NT2/D1 (cell line): ENCODE data around the gene USP49.

ENCODE experiments used
- DNase-seq: peaks from one replicate; pipeline ENCODE4 v3.0.0-alpha.2; 2011; ENCODE audit warnings: low read depth, low spot score
- H3K27me3 ChIP-seq: 2 replicates; pipeline ENCODE4 v1.6.0; 2011; ENCODE audit warnings: mild to moderate bottlenecking; ENCODE audit not compliant: insufficient read length, insufficient read depth
- H3K36me3 ChIP-seq: 2 replicates; pipeline ENCODE4 v1.6.1; 2011; ENCODE audit warnings: mild to moderate bottlenecking, low read length, mixed read lengths; ENCODE audit not compliant: insufficient read depth, insufficient read length
- H3K4me1 ChIP-seq: 2 replicates; pipeline ENCODE4 v1.5.1; 2011; ENCODE audit not compliant: insufficient read depth, insufficient read length
- H3K4me3 ChIP-seq: 2 replicates; pipeline ENCODE4 v1.5.1; 2011; ENCODE audit warnings: low read depth; ENCODE audit not compliant: insufficient read length
- H3K9ac ChIP-seq: 2 replicates; pipeline ENCODE4 v1.6.0; 2011; ENCODE audit warnings: low read depth; ENCODE audit not compliant: insufficient read length
- H3K9me3 ChIP-seq: 2 replicates; pipeline ENCODE4 v1.5.1; 2011; ENCODE audit warnings: mild to moderate bottlenecking, low read length; ENCODE audit not compliant: insufficient read depth
- SUZ12 ChIP-seq: IDR thresholded peaks from 2 replicates; pipeline ENCODE4 v1.6.1; 2011; ENCODE audit not compliant: insufficient read length, insufficient read depth; ENCODE audit errors: extremely low read depth
- YY1 ChIP-seq: IDR thresholded peaks from 2 replicates; pipeline ENCODE4 v1.6.1; 2011; ENCODE audit not compliant: insufficient read length, insufficient read depth
- ZNF274 ChIP-seq: IDR thresholded peaks from 2 replicates; pipeline ENCODE4 v1.6.1; 2011; ENCODE audit warnings: mild to moderate bottlenecking, low read depth, low read length

USP49 gene

GRCh38 chr6:41799559-41799911 lies 95.6 kb downstream of the USP49 start:
- H3K4me3 ChIP-seq: no peak overlapping the region
- H3K4me1 ChIP-seq: no peaks in the 10 kb centered on the region
- H3K9ac ChIP-seq: no peak overlapping the region
- no peaks in the 10 kb centered on the region for H3K27me3 ChIP-seq
- DNase-seq: no peak
- no peak for TF ChIP-seq ZNF274
- no peak for TF ChIP-seq SUZ12
- TF ChIP-seq YY1: no peak
- H3K36me3 ChIP-seq: peaks cover 19% of the 10 kb centered on the region
- H3K9me3 ChIP-seq: no peaks in the 10 kb centered on the region

GRCh38 chr6:41798901-41799558 lies 96.1 kb downstream of the USP49 start:
- Histone ChIP-seq H3K4me3 (no peak overlapping the region), H3K9me3 (no peaks in the 10 kb centered on the region), H3K36me3 (peaks cover 22% of the 10 kb centered on the region), H3K9ac (no peak overlapping the region), H3K4me1 (no peaks in the 10 kb centered on the region), H3K27me3 (no peaks in the 10 kb centered on the region)
- no peak for DNase-seq
- TF ChIP-seq YY1: no peak
- no peak for TF ChIP-seq SUZ12
- no peak for TF ChIP-seq ZNF274

DNA sequence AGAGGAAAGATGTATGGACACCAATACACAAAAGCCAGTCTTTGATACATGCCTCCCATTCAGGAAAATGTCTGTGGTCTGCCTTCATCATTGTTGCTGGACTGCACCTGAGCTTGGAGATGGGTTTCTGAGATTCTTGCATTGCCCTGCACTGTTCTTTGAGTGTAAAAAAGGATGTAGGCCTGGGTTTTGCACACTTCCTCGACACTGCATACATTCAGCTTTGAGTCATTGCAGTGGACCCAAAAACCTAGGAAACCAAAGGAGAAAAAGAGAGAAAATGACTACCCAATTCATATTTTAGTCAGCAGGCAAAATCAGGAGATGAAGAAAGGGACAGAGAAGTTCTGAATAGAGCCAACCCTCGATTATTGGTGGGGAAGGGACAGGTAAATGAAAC lies 98.7 kb downstream of the USP49 start:
- Histone ChIP-seq H3K27me3 (no peaks in the 10 kb centered on the region), H3K9ac (no peak overlapping the region), H3K4me1 (no peaks in the 10 kb centered on the region), H3K4me3 (no peak overlapping the region), H3K36me3 (peaks cover 36% of the 10 kb centered on the region), H3K9me3 (no peaks in the 10 kb centered on the region)
- DNase-seq: no peak
- TF ChIP-seq SUZ12 (no peak), YY1 (no peak), ZNF274 (no peak)

DNA sequence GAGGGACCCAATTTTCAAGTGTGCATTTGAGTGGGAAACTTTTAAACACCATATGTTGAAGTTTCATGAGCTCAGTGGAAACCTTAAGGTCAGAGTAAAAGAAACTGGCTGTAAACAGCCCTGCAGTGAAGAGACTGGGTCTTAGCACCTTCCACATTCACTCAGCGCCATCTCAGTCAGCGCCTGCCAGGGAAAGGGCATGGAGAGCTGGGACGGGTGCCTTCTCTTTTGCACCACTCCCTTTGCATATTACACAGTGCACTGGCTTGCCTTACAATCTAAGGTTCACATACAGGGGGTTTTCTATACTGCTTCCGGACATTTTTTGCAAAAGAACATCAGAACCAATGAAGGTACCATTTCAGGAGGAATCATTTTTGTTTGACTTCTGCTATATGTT lies 103.2 kb downstream of the USP49 start:
- no peak overlapping the region for H3K9ac ChIP-seq
- H3K9me3 ChIP-seq: 0 out of 2 replicates have a peak, but pooled peaks cover 5% of the 10 kb centered on the region
- TF ChIP-seq SUZ12 (no peak), YY1 (no peak), ZNF274 (no peak)
- no peaks in the 10 kb centered on the region for H3K4me1 ChIP-seq
- H3K4me3 ChIP-seq: no peak overlapping the region
- H3K27me3 ChIP-seq: no peaks in the 10 kb centered on the region
- DNase-seq: no peak
- peaks cover 53% of the 10 kb centered on the region for H3K36me3 ChIP-seq

GRCh38 chr6:41791305-41791704 lies 103.9 kb downstream of the USP49 start:
- Histone ChIP-seq H3K9me3 (0 out of 2 replicates have a peak, but pooled peaks cover 5% of the 10 kb centered on the region), H3K9ac (no peak overlapping the region), H3K27me3 (no peaks in the 10 kb centered on the region), H3K36me3 (peaks cover 53% of the 10 kb centered on the region), H3K4me1 (no peaks in the 10 kb centered on the region), H3K4me3 (no peak overlapping the region)
- no peak for DNase-seq
- no peak for TF ChIP-seq ZNF274
- TF ChIP-seq YY1: no peak
- TF ChIP-seq SUZ12: no peak

DNA sequence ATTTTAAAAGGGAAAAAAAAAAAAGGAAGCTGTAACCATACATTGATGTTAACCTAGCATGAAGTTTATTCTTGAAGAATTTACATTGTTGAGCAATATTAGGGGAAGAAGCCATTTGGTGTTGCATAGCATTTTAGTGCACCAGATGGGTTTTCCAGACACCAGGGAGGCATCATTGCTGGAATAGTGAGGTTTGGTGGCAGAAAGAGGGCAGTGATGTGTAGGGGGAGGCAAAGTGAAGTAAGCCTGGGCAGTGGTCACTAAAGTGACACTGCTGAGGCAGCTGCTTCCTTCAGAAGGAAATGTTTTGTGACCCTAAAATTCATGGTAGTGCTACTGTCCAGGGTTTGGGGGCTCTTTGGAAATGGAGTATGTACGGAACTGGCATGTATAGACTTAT lies 105.1 kb downstream of the USP49 start:
- Histone ChIP-seq H3K27me3 (peaks cover 4% of the 10 kb centered on the region), H3K36me3 (peaks cover 45% of the 10 kb centered on the region), H3K9me3 (peaks cover 16% of the 10 kb centered on the region; the same call in 1 of the 2 replicates), H3K4me3 (no peak overlapping the region), H3K4me1 (no peaks in the 10 kb centered on the region), H3K9ac (no peak overlapping the region)
- no peak for TF ChIP-seq YY1
- no peak for DNase-seq

DNA sequence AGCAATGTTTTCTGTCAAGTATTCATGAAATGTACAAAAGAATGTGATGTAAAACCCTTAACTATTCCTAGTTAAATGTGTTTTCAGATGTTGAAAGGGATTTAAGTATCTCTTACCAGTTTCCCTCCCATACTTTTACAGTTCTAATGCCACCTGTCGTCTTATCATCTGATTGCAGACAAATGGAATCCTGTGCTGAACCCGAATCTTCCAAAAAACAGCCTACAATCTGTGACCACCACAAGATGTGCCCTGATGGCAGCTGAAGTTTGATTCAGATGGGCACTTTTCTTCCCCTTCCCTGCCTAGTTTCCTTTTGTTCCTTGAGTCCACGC lies 105.8 kb downstream of the USP49 start:
- Histone ChIP-seq H3K27me3 (peaks cover 4% of the 10 kb centered on the region), H3K9ac (no peak overlapping the region), H3K36me3 (peaks cover 45% of the 10 kb centered on the region), H3K4me1 (no peaks in the 10 kb centered on the region), H3K9me3 (peaks cover 19% of the 10 kb centered on the region; the same call in 1 of the 2 replicates), H3K4me3 (no peak overlapping the region)
- TF ChIP-seq YY1: no peak
- no peak for TF ChIP-seq SUZ12
- TF ChIP-seq ZNF274: no peak
- DNase-seq: no peak
